RCC 7860 (cell line): ENCODE results near the gene FBXO24.
A peak's percentile ranks its signal among the peaks of the same experiment; 100 is the strongest.

Experiments
- DNase-seq: peaks from one replicate; pipeline ENCODE4 v3.0.0-alpha.2; 2015; ENCODE audit warnings: low spot score
- FAIRE-seq: peaks from 2 replicates; lab custom pipeline; 2012; peaks lifted over from hg19 to GRCh38; lab: Jason Lieb, UNC

The FBXO24 gene

GRCh38 chr7:100585511-100586265 lies 440 bp upstream of the FBXO24 start, which contains the start of gene LRCH4:
LRCH4 (minus strand) TSS chr7:100586129; CDS start chr7:100586100, 29 bp downstream.
- no peak for FAIRE-seq
- peak; percentile 11 for DNase-seq

GRCh38 chr7:100588438-100588837 lies 2.3 kb downstream of the FBXO24 start:
- DNase-seq (peak; percentile 8), FAIRE-seq (no peak)

GRCh38 chr7:100589341-100589947 lies 3.3 kb downstream of the FBXO24 start:
- DNase-seq: no peak
- FAIRE-seq: no peak

GRCh38 chr7:100590077-100590737 lies 4.1 kb downstream of the FBXO24 start:
- FAIRE-seq: no peak

GRCh38 chr7:100591596-100591995 lies 5.5 kb downstream of the FBXO24 start:
- FAIRE-seq (no peak), DNase-seq (no peak)

More at GRCh38 chr7:100590077-100590737, 4.1 kb downstream of the FBXO24 start:
- no peak for DNase-seq

- FAIRE-seq: no peak
- DNase-seq: no peak
These were observed 9.1 kb downstream of the FBXO24 start for GRCh38 chr7:100595188-100595587.

- DNase-seq (peak; percentile 5), FAIRE-seq (no peak)
These were observed 12.3 kb downstream of the FBXO24 start for GRCh38 chr7:100598425-100598824.

GRCh38 chr7:100599911-100600729 lies 14.0 kb downstream of the FBXO24 start:
- DNase-seq: no peak
- no peak for FAIRE-seq

- DNase-seq: no peak
These were observed 14.6 kb downstream of the FBXO24 start for GRCh38 chr7:100600730-100601038.

GRCh38 chr7:100602889-100603725 lies 17.0 kb downstream of the FBXO24 start:
- DNase-seq: no peak
- no peak for FAIRE-seq

More at GRCh38 chr7:100600730-100601038, 14.6 kb downstream of the FBXO24 start:
- no peak for FAIRE-seq

- no peak for FAIRE-seq
These were observed 17.5 kb downstream of the FBXO24 start for GRCh38 chr7:100603726-100604027.

GRCh38 chr7:100604028-100604975 lies 18.2 kb downstream of the FBXO24 start:
- peak; percentile 42 for DNase-seq
- no peak for FAIRE-seq

More at GRCh38 chr7:100603726-100604027, 17.5 kb downstream of the FBXO24 start:
- DNase-seq: no peak

- FAIRE-seq (no peak), DNase-seq (no peak)
These were observed 19.1 kb downstream of the FBXO24 start for GRCh38 chr7:100604976-100605911.

GRCh38 chr7:100606313-100606712 lies 20.2 kb downstream of the FBXO24 start:
- DNase-seq: no peak
- no peak for FAIRE-seq

GRCh38 chr7:100607111-100607510 lies 21.0 kb downstream of the FBXO24 start:
- DNase-seq (peak; percentile 93), FAIRE-seq (peak; percentile 30)

- FAIRE-seq (no peak), DNase-seq (no peak)
These were observed 23.8 kb downstream of the FBXO24 start for GRCh38 chr7:100609958-100610357.

GRCh38 chr7:100611983-100612729 lies 26.0 kb downstream of the FBXO24 start, which contains the start of gene MOSPD3:
MOSPD3 (plus strand) TSS chr7:100612540; CDS start chr7:100612792, 252 bp downstream.
- peak; percentile 99 for DNase-seq
- FAIRE-seq: peak; percentile 98
